ENCODE data around the gene HOXC4. TPM values are rescaled to one million over a fixed set of nuclear protein-coding genes. Genes with fewer than 3 reads are reported as not detected.

HOXC4 gene
- total RNA-seq, 1 donor from 2014 or later: not detected

DNA sequence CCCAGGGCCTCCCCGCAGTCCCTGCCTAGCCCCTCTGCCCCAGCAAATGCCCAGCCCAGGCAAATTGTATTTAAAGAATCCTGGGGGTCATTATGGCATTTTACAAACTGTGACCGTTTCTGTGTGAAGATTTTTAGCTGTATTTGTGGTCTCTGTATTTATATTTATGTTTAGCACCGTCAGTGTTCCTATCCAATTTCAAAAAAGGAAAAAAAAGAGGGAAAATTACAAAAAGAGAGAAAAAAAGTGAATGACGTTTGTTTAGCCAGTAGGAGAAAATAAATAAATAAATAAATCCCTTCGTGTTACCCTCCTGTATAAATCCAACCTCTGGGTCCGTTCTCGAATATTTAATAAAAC is 23.2 kb upstream of the HOXC4 start:
- H3K9ac ChIP-seq (ENCODE audit: low read length): no peak overlapping the region
- Mint-ChIP-seq H3K4me3 (ENCODE audit: unreplicated experiment) (no peak overlapping the region), H3K9me3 (ENCODE audit: unreplicated experiment) (peaks cover 36% of the 10 kb centered on the region), H3K36me3 (ENCODE audit: low read depth, unreplicated experiment) (peaks cover 2% of the 10 kb centered on the region), H3K27ac (ENCODE audit: unreplicated experiment) (no peak overlapping the region), H3K27me3 (ENCODE audit: low read depth, unreplicated experiment) (peaks cover 80% of the 10 kb centered on the region), H3K4me1 (ENCODE audit: low read depth, unreplicated experiment) (no peaks in the 10 kb centered on the region)
- H3K4me3 ChIP-seq (ENCODE audit: insufficient read depth, low read depth, low read length): no peak overlapping the region
- no peak overlapping the region for H3K27ac ChIP-seq (ENCODE audit: low read depth, low read length)
- TF ChIP-seq, protein P1, sequence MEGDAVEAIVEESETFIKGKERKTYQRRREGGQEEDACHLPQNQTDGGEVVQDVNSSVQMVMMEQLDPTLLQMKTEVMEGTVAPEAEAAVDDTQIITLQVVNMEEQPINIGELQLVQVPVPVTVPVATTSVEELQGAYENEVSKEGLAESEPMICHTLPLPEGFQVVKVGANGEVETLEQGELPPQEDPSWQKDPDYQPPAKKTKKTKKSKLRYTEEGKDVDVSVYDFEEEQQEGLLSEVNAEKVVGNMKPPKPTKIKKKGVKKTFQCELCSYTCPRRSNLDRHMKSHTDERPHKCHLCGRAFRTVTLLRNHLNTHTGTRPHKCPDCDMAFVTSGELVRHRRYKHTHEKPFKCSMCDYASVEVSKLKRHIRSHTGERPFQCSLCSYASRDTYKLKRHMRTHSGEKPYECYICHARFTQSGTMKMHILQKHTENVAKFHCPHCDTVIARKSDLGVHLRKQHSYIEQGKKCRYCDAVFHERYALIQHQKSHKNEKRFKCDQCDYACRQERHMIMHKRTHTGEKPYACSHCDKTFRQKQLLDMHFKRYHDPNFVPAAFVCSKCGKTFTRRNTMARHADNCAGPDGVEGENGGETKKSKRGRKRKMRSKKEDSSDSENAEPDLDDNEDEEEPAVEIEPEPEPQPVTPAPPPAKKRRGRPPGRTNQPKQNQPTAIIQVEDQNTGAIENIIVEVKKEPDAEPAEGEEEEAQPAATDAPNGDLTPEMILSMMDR (IDR thresholded peaks at IDR 0.05; ENCODE audit: insufficient read depth, low read depth, low read length): no peak
- TF ChIP-seq EZH2 (IDR thresholded peaks at IDR 0.05; ENCODE audit: insufficient read depth, low read length): no peak
- H3K9me3 ChIP-seq (ENCODE audit: insufficient read depth, low read depth, low read length): peaks cover 7% of the 10 kb centered on the region
- no peaks in the 10 kb centered on the region for H4K20me1 ChIP-seq (ENCODE audit: insufficient read depth, low read length)
- H3K27me3 ChIP-seq (ENCODE audit: insufficient read depth, low read length): peaks cover 87% of the 10 kb centered on the region
- DNase-seq (ENCODE audit: low read depth): no peak
- no peak overlapping the region for H3K4me2 ChIP-seq (ENCODE audit: low read length)
- H3K79me2 ChIP-seq (ENCODE audit: insufficient read depth, low read length): no peaks in the 10 kb centered on the region
- no peak for FAIRE-seq
- no peaks in the 10 kb centered on the region for H3K36me3 ChIP-seq (ENCODE audit: insufficient read depth, low read length)
- H2AFZ ChIP-seq (ENCODE audit: low read depth, low read length): no peak overlapping the region
- no peaks in the 10 kb centered on the region for H3K4me1 ChIP-seq (ENCODE audit: insufficient read depth, low read length)

- Histone ChIP-seq H4K20me1 (ENCODE audit: insufficient read depth, low read length) (no peaks in the 10 kb centered on the region), H3K79me2 (ENCODE audit: insufficient read depth, low read length) (no peaks in the 10 kb centered on the region), H2AFZ (ENCODE audit: low read depth, low read length) (no peak overlapping the region), H3K27ac (ENCODE audit: low read depth, low read length) (no peak overlapping the region), H3K36me3 (ENCODE audit: insufficient read depth, low read length) (no peaks in the 10 kb centered on the region), H3K4me3 (ENCODE audit: insufficient read depth, low read depth, low read length) (no peak overlapping the region), H3K4me2 (ENCODE audit: low read length) (no peak overlapping the region), H3K4me1 (ENCODE audit: insufficient read depth, low read length) (no peaks in the 10 kb centered on the region), H3K9me3 (ENCODE audit: insufficient read depth, low read depth, low read length) (peaks cover 7% of the 10 kb centered on the region), H3K9ac (ENCODE audit: low read length) (no peak overlapping the region), H3K27me3 (ENCODE audit: insufficient read depth, low read length) (peaks cover 87% of the 10 kb centered on the region)
- peak; percentile 5 for DNase-seq (ENCODE audit: low read depth)
- Mint-ChIP-seq H3K36me3 (ENCODE audit: low read depth, unreplicated experiment) (peaks cover 2% of the 10 kb centered on the region), H3K4me3 (ENCODE audit: unreplicated experiment) (no peak overlapping the region), H3K9me3 (ENCODE audit: unreplicated experiment) (peaks cover 39% of the 10 kb centered on the region), H3K27ac (ENCODE audit: unreplicated experiment) (no peak overlapping the region), H3K27me3 (ENCODE audit: low read depth, unreplicated experiment) (peaks cover 80% of the 10 kb centered on the region), H3K4me1 (ENCODE audit: low read depth, unreplicated experiment) (no peaks in the 10 kb centered on the region)
- TF ChIP-seq, protein P1 (IDR thresholded peaks at IDR 0.05; ENCODE audit: insufficient read depth, low read depth, low read length): no peak
- no peak for TF ChIP-seq EZH2 (IDR thresholded peaks at IDR 0.05; ENCODE audit: insufficient read depth, low read length)
- no peak for FAIRE-seq
These were observed 22.7 kb upstream of the HOXC4 start for GRCh38 chr12:54030889-54031471.

DNA sequence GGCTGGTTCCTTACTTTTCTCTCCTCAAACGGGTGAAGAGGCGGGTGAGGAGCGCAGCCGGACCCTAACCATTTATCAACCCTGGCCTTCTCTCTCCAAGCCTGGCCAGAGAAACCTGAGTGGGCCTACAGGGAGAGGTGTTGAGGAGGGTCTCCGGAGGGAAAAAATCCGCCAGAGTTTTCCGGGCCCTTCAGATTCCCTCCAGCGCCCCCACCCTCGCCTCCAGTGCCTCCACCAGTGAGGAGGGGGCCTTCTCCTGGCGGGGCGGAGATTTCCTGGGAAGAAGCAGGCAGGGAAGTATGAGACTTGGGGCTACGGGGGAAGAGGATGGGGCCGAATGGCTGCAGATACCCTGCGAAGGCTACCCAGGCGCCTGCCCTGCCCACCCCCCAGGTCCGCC is 22.2 kb upstream of the HOXC4 start:
- no peaks in the 10 kb centered on the region for H3K4me1 Mint-ChIP-seq (ENCODE audit: low read depth, unreplicated experiment)
- no peaks in the 10 kb centered on the region for H3K79me2 ChIP-seq (ENCODE audit: insufficient read depth, low read length)
- H3K27me3 ChIP-seq (ENCODE audit: insufficient read depth, low read length): peaks cover 84% of the 10 kb centered on the region
- peaks cover 2% of the 10 kb centered on the region for H3K36me3 Mint-ChIP-seq (ENCODE audit: low read depth, unreplicated experiment)
- peaks cover 39% of the 10 kb centered on the region for H3K9me3 Mint-ChIP-seq (ENCODE audit: unreplicated experiment)
- peaks cover 7% of the 10 kb centered on the region for H3K9me3 ChIP-seq (ENCODE audit: insufficient read depth, low read depth, low read length)
- no peak overlapping the region for H3K4me3 Mint-ChIP-seq (ENCODE audit: unreplicated experiment)
- no peaks in the 10 kb centered on the region for H3K36me3 ChIP-seq (ENCODE audit: insufficient read depth, low read length)
- H3K4me3 ChIP-seq (ENCODE audit: insufficient read depth, low read depth, low read length): no peak overlapping the region
- no peak overlapping the region for H2AFZ ChIP-seq (ENCODE audit: low read depth, low read length)
- H4K20me1 ChIP-seq (ENCODE audit: insufficient read depth, low read length): no peaks in the 10 kb centered on the region
- H3K4me2 ChIP-seq (ENCODE audit: low read length): no peak overlapping the region
- FAIRE-seq (no peak), DNase-seq (ENCODE audit: low read depth) (no peak)
- no peak overlapping the region for H3K27ac ChIP-seq (ENCODE audit: low read depth, low read length)
- TF ChIP-seq, protein P1 (IDR thresholded peaks at IDR 0.05; ENCODE audit: insufficient read depth, low read depth, low read length): no peak
- TF ChIP-seq EZH2 (IDR thresholded peaks at IDR 0.05; ENCODE audit: insufficient read depth, low read length): peak; percentile 1
- peaks cover 80% of the 10 kb centered on the region for H3K27me3 Mint-ChIP-seq (ENCODE audit: low read depth, unreplicated experiment)
- no peak overlapping the region for H3K9ac ChIP-seq (ENCODE audit: low read length)
- H3K4me1 ChIP-seq (ENCODE audit: insufficient read depth, low read length): no peaks in the 10 kb centered on the region
- H3K27ac Mint-ChIP-seq (ENCODE audit: unreplicated experiment): no peak overlapping the region
